SU-DHL-6 (cell line): Measurements from ENCODE around the gene SLC9A2.

Experiments
- H2AFZ ChIP-seq: fragments of 200-600 bp; sonication (generic); 2 replicates; pipeline ENCODE4 v1.6.1; 2014; ENCODE audit warnings: low read depth, mild to moderate bottlenecking, moderate library complexity, mixed read lengths, antibody characterized with exemption, low read length; ENCODE audit not compliant: severe bottlenecking
- H3F3A ChIP-seq: fragments of 200-600 bp; shearing (Covaris generic); 2 replicates; pipeline ENCODE4 v1.6.0; 2016; ENCODE audit warnings: antibody characterized with exemption, mild to moderate bottlenecking; ENCODE audit not compliant: insufficient read depth
- H3K27ac ChIP-seq: fragments of 200-600 bp; sonication (generic); 2 replicates; pipeline ENCODE4 v1.5.1; 2016; ENCODE audit warnings: low read depth, mild to moderate bottlenecking, low read length, moderate library complexity, mixed read lengths
- H3K27me3 ChIP-seq: fragments of 200-600 bp; sonication (generic), shearing (Covaris generic); 2 replicates; pipeline ENCODE4 v1.6.0; 2014; ENCODE audit warnings: mild to moderate bottlenecking, low read length
- H3K36me3 ChIP-seq: fragments of 200-600 bp; sonication (generic); 2 replicates; pipeline ENCODE4 v1.6.1; 2014; ENCODE audit warnings: mild to moderate bottlenecking, low read length, mixed read lengths
- H3K4me2 ChIP-seq: fragments of 300-600, 200-600 bp; shearing (Covaris generic), sonication (generic); 2 replicates; pipeline ENCODE4 v1.6.0; 2014; ENCODE audit warnings: low read length, low read depth, mild to moderate bottlenecking; ENCODE audit not compliant: poor library complexity, severe bottlenecking
- H3K4me3 ChIP-seq: fragments of 200-600 bp; sonication (generic); 2 replicates; pipeline ENCODE4 v1.5.1; 2014; ENCODE audit warnings: antibody characterized with exemption, low read length, mild to moderate bottlenecking, mixed read lengths; ENCODE audit not compliant: insufficient read depth, poor library complexity, severe bottlenecking
- H3K79me2 ChIP-seq: fragments of 200-600 bp; sonication (generic); 2 replicates; pipeline ENCODE4 v1.6.1; 2014; ENCODE audit warnings: mild to moderate bottlenecking, low read length, moderate library complexity; ENCODE audit not compliant: insufficient read depth
- H3K9ac ChIP-seq: fragments of 200-600 bp; sonication (generic); 2 replicates; pipeline ENCODE4 v1.7.0; 2014; ENCODE audit warnings: mild to moderate bottlenecking, low read length
- H3K9me2 ChIP-seq: fragments of 200-600 bp; sonication (generic); replicated peaks from 2 replicates; pipeline ENCODE4 v1.6.1; 2014; ENCODE audit warnings: low read length; ENCODE audit not compliant: insufficient read depth
- H3K9me3 ChIP-seq: fragments of 200-600 bp; sonication (generic); 2 replicates; pipeline ENCODE4 v1.6.1; 2014; ENCODE audit warnings: low read length, mixed read lengths; ENCODE audit not compliant: insufficient read depth
- H4K20me1 ChIP-seq: fragments of 200-600 bp; sonication (generic); 2 replicates; pipeline ENCODE4 v1.6.1; 2014; ENCODE audit warnings: low read depth, mild to moderate bottlenecking, antibody characterized with exemption, low read length, moderate library complexity, mixed read lengths
- CTCF ChIP-seq: fragments of 200-600 bp; sonication (generic); IDR thresholded peaks from one replicate; pipeline ENCODE4 v1.5.1; 2017; ENCODE audit warnings: antibody characterized with exemption, mild to moderate bottlenecking, low read length, moderate library complexity; ENCODE audit not compliant: insufficient read depth, poor library complexity, severe bottlenecking
- EZH2phosphoT487 ChIP-seq: fragments of 200-600 bp; sonication (generic), shearing (Covaris generic); conservative IDR thresholded peaks from 2 replicates; pipeline ENCODE4 v1.6.1; 2018; ENCODE audit warnings: mild to moderate bottlenecking, antibody characterized with exemption, low read length, moderate library complexity, mixed read lengths

The SLC9A2 gene

GRCh38 chr2:102593516-102593915 lies 25.8 kb upstream of the SLC9A2 start:
- Histone ChIP-seq H4K20me1 (no peaks in the 10 kb centered on the region), H3K9ac (no peak overlapping the region), H3K79me2 (no peaks in the 10 kb centered on the region), H3K9me2 (no peaks in the 10 kb centered on the region), H3K27me3 (no peaks in the 10 kb centered on the region), H3K36me3 (no peaks in the 10 kb centered on the region), H3K4me3 (no peak overlapping the region), H2AFZ (no peak overlapping the region), H3K9me3 (no peaks in the 10 kb centered on the region), H3K4me2 (no peak overlapping the region), H3F3A (no peaks in the 10 kb centered on the region), H3K27ac (no peak overlapping the region)
- TF ChIP-seq CTCF (no peak), EZH2phosphoT487 (no peak)

GRCh38 chr2:102594445-102595016 lies 24.8 kb upstream of the SLC9A2 start:
- Histone ChIP-seq H3K79me2 (no peaks in the 10 kb centered on the region), H3K27ac (no peak overlapping the region), H3F3A (no peaks in the 10 kb centered on the region), H3K4me2 (no peak overlapping the region), H3K9me2 (no peaks in the 10 kb centered on the region), H3K4me3 (no peak overlapping the region), H3K9ac (no peak overlapping the region), H3K9me3 (no peaks in the 10 kb centered on the region), H3K27me3 (no peaks in the 10 kb centered on the region), H2AFZ (no peak overlapping the region), H3K36me3 (no peaks in the 10 kb centered on the region), H4K20me1 (no peaks in the 10 kb centered on the region)
- TF ChIP-seq CTCF (no peak), EZH2phosphoT487 (no peak)

- H3K4me3 ChIP-seq, result no peak overlapping the region
- no peak for TF ChIP-seq EZH2phosphoT487
- no peak for TF ChIP-seq CTCF
- no peaks in the 10 kb centered on the region for H3F3A ChIP-seq
- no peak overlapping the region for H3K9ac ChIP-seq
- no peaks in the 10 kb centered on the region for H3K36me3 ChIP-seq
- no peaks in the 10 kb centered on the region for H4K20me1 ChIP-seq
- H3K9me2 ChIP-seq, result no peaks in the 10 kb centered on the region
- H3K27ac ChIP-seq, result no peak overlapping the region
- no peaks in the 10 kb centered on the region for H3K27me3 ChIP-seq
- no peak overlapping the region for H2AFZ ChIP-seq
- no peaks in the 10 kb centered on the region for H3K9me3 ChIP-seq
- H3K79me2 ChIP-seq, result no peaks in the 10 kb centered on the region
- H3K4me2 ChIP-seq, result no peak overlapping the region
Observed at GRCh38 chr2:102597788-102598187, 21.6 kb upstream of the SLC9A2 start.
